Liver (tissue), 9 donors: ENCODE data around the gene SMPD3. TPM values are rescaled to one million over a fixed set of nuclear protein-coding genes. Genes with fewer than 3 reads are reported as not detected.

ENCODE experiments used
- DNase-seq: peaks from one replicate; pipeline ENCODE4 v3.0.0-alpha.2; 2017; ENCODE audit warnings: low spot score
- H3K27ac ChIP-seq, 2 donors: one replicate each; pipeline ENCODE4 v1.7.0; 2013; ENCODE audit warnings: inconsistent platforms in 2 of 2, low read length in 2 of 2, control low read depth in 1 of 2, low read depth in 1 of 2, mild to moderate bottlenecking in 1 of 2
- H3K27me3 ChIP-seq, 4 donors: one replicate each; pipeline versions ENCODE4 v1.6.1 to v1.7.0; 2013; ENCODE audit warnings: low read length in 3 of 4, inconsistent platforms in 1 of 4, mild to moderate bottlenecking in 1 of 4, moderate library complexity in 1 of 4; ENCODE audit not compliant: control insufficient read depth in 4 of 4, insufficient read depth in 4 of 4
- H3K36me3 ChIP-seq, 4 donors: one replicate each; pipeline versions ENCODE4 v1.6.1 to v1.7.0; 2013; ENCODE audit warnings: low read length in 3 of 4, mild to moderate bottlenecking in 3 of 4, low read depth in 1 of 4, moderate library complexity in 1 of 4; ENCODE audit not compliant: control insufficient read depth in 4 of 4, insufficient read depth in 3 of 4
- H3K4me1 ChIP-seq, 4 donors: one replicate each; pipeline versions ENCODE4 v1.6.1 to v1.7.0; 2013; ENCODE audit warnings: low read length in 3 of 4, mild to moderate bottlenecking in 3 of 4, moderate library complexity in 1 of 4; ENCODE audit not compliant: control insufficient read depth in 4 of 4, insufficient read depth in 4 of 4
- H3K4me3 ChIP-seq, 3 donors: one replicate each; pipeline versions ENCODE4 v1.6.1 to v1.7.0; 2013; ENCODE audit warnings: low read length in 3 of 3, control low read depth in 1 of 3, low read depth in 1 of 3, mild to moderate bottlenecking in 1 of 3
- H3K9ac ChIP-seq, 2 donors: one replicate each; pipeline ENCODE4 v1.7.0; 2013; ENCODE audit warnings: low read length in 2 of 2, mild to moderate bottlenecking in 2 of 2, moderate library complexity in 2 of 2, control low read depth in 1 of 2, low read depth in 1 of 2
- H3K9me3 ChIP-seq, 4 donors: one replicate each; pipeline versions ENCODE4 v1.6.1 to v1.7.0; 2013; ENCODE audit warnings: low read length in 3 of 4; ENCODE audit not compliant: control insufficient read depth in 4 of 4
- ATF3 ChIP-seq: IDR thresholded peaks from 2 replicates; pipeline ENCODE4 v1.6.1; 2016; ENCODE audit warnings: antibody characterized with exemption
- CTCF ChIP-seq: fragments of 150-350 bp; IDR thresholded peaks from 2 replicates; pipeline ENCODE4 v1.5.1; 2017; ENCODE audit warnings: improper control_type of control experiment, low read depth, low read length; ENCODE audit not compliant: missing input control
- EGR1 ChIP-seq, 2 donors: IDR thresholded peaks; 2 replicates each; pipeline ENCODE4 v1.6.1; 2016 to 2018; ENCODE audit warnings: antibody characterized with exemption in 2 of 2, low read depth in 2 of 2
- GABPA ChIP-seq, 2 donors: IDR thresholded peaks in 1 of 2; conservative IDR thresholded peaks in 1 of 2; 2 replicates each; pipeline ENCODE4 v1.6.1; 2016; ENCODE audit warnings: antibody characterized with exemption in 2 of 2, mild to moderate bottlenecking in 1 of 2, moderate library complexity in 1 of 2
- HNF4G ChIP-seq: IDR thresholded peaks from 2 replicates; pipeline ENCODE4 v1.6.1; 2016; ENCODE audit warnings: antibody characterized with exemption
- JUND ChIP-seq, 2 donors: IDR thresholded peaks; 2 replicates each; pipeline ENCODE4 v1.6.1; 2016; ENCODE audit warnings: antibody characterized with exemption in 2 of 2
- MAX ChIP-seq: IDR thresholded peaks from 2 replicates; pipeline ENCODE4 v1.6.1; 2016; ENCODE audit warnings: antibody characterized with exemption
- REST ChIP-seq: IDR thresholded peaks from 2 replicates; pipeline ENCODE4 v1.6.1; 2016; ENCODE audit warnings: antibody characterized with exemption, mild to moderate bottlenecking
- WGBS: extraction: QIAGEN DNeasy Blood & Tissue Kit; methylation state at CpG from one replicate; pipeline ENCODE4 v1.1.7; 2013; 5-methylcytosine and 5-hydroxymethylcytosine counted together
- polyA plus RNA-seq, 2 donors: library from polyadenylated mRNA; stranded (reverse) in 1 of 2; unstranded in 1 of 2; fragments of 200-250 nt in 1 of 2; fragments of >200 nt in 1 of 2; fragmentation: Nextera tagmentation in 1 of 2; extraction: Ambion mirVana in 1 of 2; gene quantifications; one replicate each; pipeline versions ENCODE4 v1.2.1 to v1.2.3, GENCODE V29; 2013 to 2015
- total RNA-seq, 2 donors: library from RNA; depleted of rRNA; stranded (reverse); fragments of >200 nt; gene quantifications; one replicate each; pipeline ENCODE4 v1.2.3, GENCODE V29; 2014
- donor health status: healthy.
- donor health status: healthy.
- donor health status: healthy.
- donor health status: healthy.
- donor health status: healthy.

The SMPD3 gene
- total and polyA plus RNA-seq, 4 donors: 0.33 to 10.6 (median 2.7) TPM

GRCh38 chr16:68356249-68356918 lies 91.9 kb downstream of the SMPD3 start (continued):
- TF ChIP-seq JUND (IDR thresholded peaks at IDR 0.05) (no peak), HNF4G (no peak), EGR1 (IDR thresholded peaks at IDR 0.05; ENCODE audit: low read depth in 2 of 2) (no peak), REST (no peak), ATF3 (no peak)

- Histone ChIP-seq H3K27ac (no peak overlapping the region), H3K27me3 (no peaks in the 10 kb centered on the region), H3K4me1 (no peaks in the 10 kb centered on the region), H3K4me3 (no peak overlapping the region), H3K36me3 (peaks cover 16 to 67% (median 28%) of the 10 kb centered on the region in 4 donors), H3K9me3 (no peaks in the 10 kb centered on the region), H3K9ac (no peak overlapping the region)
- no peak for DNase-seq
- WGBS: 86% methylated on average over 28 of the region's 28 CpGs
- TF ChIP-seq CTCF: no peak
- TF ChIP-seq MAX: no peak
Observed at GRCh38 chr16:68355447-68356248, 92.7 kb downstream of the SMPD3 start.

GRCh38 chr16:68354816-68355215 lies 93.5 kb downstream of the SMPD3 start:
- Histone ChIP-seq H3K4me3 (no peak overlapping the region), H3K27ac (no peak overlapping the region), H3K36me3 (peaks cover 16 to 75% (median 34%) of the 10 kb centered on the region in 4 donors), H3K4me1 (no peaks in the 10 kb centered on the region), H3K9ac (no peak overlapping the region), H3K27me3 (no peaks in the 10 kb centered on the region), H3K9me3 (no peaks in the 10 kb centered on the region)
- WGBS: 96% methylated on average over 9 of the region's 9 CpGs
- DNase-seq: no peak
- TF ChIP-seq GABPA (IDR thresholded peaks at IDR 0.05 in 1 of 2, conservative IDR thresholded peaks at IDR 0.05 in 1 of 2): no peak
